DMS 273 (cell line): ENCODE results near the gene HARS2.
"Not testable (repeated sequence)": the region's sequence is repeated elsewhere in the genome, so short reads cannot be mapped to it uniquely, and the experiment has no call there.

Source experiments
- DNase-seq: peaks from one replicate; lab custom pipeline; 2025; ENCODE audit not compliant: unreplicated experiment; lab: John Stamatoyannopoulos, UW

The HARS2 gene

DNA sequence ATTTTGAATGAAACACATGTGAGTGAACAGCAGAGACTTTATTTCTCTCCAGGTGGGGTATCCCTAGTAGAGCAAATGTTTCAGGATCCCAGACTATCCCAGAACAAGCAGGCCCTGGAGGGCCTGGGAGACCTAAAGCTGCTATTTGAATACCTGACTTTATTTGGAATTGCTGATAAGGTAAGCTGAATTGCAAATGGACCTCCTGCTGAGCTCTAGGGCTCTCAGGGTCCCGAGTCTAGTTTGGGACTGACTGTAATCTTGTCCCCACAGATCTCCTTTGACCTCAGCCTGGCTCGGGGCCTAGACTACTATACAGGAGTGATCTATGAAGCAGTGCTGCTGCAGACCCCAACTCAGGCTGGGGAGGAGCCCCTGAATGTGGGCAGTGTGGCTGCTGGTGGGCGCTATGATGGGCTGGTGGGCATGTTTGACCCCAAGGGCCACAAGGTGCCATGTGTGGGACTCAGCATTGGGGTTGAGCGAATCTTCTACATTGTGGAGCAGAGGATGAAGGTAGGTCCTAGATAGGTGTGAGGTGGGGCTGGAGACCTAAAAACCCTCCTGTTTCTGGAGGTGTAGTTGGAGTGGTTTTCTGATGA, 5.7 kb downstream of the HARS2 start:
- no peak for DNase-seq

- peak; percentile 99 for DNase-seq
These were observed 9.2 kb downstream of the HARS2 start, which contains the start of gene ZMAT2 for GRCh38 chr5:140700177-140701144. Gene ZMAT2, plus strand, starts transcription at chr5:140700447. Its CDS starts 14 bp downstream, at chr5:140700461.

- DNase-seq, result no peak
These were observed 16.6 kb downstream of the HARS2 start for GRCh38 chr5:140707812-140708211.

DNA sequence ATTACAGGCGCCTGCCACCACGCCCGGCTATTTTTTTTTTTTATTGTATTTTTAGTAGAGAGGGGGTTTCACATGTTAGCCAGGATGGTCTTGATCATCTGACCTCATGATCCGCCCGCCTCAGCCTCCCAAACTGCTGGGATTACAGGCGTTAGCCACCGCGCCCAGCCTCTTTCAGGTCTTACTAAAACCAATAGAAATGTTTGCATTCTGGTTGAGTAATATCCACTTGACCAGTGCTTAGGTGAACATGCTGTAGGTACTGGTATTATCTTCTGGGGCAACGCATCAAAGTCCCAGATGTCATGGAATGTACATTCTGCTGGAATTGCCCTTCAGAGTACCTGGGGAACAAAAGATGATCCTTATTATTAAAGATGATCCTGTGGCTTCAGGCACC, 17.5 kb downstream of the HARS2 start:
- DNase-seq, result not testable (repeated sequence)

GRCh38 chr5:140710899-140711552, 19.8 kb downstream of the HARS2 start:
- DNase-seq, result peak; percentile 96

GRCh38 chr5:140711794-140712193, 20.5 kb downstream of the HARS2 start:
- DNase-seq, result no peak

DNA sequence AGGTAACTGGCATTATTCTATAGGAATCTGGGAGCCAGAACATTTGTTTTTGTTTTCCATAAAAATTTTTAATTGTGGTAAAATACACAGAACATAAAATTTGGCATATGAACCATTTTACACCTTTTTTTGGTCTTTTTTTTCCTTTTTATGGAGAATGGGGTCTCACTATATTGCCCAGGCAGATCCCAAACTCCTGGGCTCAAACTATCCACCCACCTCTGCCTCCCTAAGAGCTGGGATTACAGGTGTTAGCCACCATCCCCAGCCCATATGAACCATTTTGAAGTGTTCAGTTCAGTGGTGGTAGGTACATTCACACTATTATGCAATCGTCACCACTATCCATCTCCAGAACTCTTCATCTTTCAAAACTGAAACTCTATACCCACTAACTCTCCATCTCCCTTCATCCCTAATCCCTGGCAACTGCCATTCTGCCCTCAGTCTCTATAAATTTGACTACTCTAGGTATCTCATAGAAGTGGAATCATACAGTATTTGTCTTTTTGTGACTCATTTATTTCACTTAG, 22.4 kb downstream of the HARS2 start:
- DNase-seq, result no peak

GRCh38 chr5:140716238-140716637, 25.0 kb downstream of the HARS2 start:
- DNase-seq, result not testable (repeated sequence)

DNA sequence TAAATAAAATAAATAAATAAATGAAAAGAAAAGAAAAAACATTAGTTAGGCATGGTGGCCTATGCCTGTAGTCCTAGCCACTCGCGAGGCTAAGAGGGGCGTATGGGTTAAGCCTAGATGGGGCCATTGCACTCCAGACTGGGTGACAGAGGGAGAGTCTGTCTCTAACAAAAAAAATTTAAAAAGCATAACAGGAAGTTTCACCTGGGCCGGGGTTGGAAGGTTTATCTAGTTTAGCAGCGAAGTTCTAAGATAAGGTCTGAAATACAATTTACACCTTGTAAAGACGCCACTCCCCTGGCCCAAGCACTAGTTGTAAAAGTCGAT, 27.0 kb downstream of the HARS2 start:
- no peak for DNase-seq

DNA sequence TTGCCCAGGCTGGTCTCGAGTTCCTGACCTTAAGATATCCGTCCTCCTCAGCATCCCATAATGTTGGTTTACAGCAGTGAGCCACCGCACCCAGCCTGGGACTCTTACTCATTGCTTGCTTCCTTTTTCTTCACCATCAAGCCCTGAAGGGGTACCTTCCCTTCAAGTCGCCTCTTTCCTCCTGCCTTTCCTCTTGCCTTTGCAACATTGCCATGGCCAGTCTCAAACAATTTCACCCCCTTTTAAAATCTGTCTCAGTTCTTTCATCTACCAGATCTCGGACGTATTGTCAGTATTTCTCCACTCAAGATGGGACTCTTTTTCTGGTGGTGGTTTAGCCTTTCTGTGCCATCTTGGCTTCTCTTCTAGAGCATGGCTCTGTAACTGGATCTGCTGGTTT, 29.5 kb downstream of the HARS2 start:
- DNase-seq, result peak; percentile 32

DNA sequence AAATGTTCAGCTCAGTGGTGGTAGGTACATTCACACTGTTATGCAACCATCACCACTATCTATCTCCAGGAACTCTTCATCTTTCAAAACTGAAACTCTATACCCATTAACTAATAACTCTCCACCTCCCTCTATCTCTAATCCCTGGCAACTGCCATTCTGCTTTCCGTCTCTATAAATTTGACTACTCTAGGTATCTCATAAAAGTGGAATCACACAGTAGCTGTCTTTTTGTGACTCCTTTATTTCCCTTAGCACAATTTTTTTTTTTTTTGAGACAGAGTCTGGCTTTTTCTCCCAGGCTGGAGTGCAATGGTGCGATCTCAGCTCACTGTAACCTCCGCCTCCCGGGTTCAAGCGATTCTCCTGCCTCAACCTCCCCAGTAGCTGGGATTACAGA, 30.1 kb downstream of the HARS2 start:
- DNase-seq, result not testable (repeated sequence)

DNA sequence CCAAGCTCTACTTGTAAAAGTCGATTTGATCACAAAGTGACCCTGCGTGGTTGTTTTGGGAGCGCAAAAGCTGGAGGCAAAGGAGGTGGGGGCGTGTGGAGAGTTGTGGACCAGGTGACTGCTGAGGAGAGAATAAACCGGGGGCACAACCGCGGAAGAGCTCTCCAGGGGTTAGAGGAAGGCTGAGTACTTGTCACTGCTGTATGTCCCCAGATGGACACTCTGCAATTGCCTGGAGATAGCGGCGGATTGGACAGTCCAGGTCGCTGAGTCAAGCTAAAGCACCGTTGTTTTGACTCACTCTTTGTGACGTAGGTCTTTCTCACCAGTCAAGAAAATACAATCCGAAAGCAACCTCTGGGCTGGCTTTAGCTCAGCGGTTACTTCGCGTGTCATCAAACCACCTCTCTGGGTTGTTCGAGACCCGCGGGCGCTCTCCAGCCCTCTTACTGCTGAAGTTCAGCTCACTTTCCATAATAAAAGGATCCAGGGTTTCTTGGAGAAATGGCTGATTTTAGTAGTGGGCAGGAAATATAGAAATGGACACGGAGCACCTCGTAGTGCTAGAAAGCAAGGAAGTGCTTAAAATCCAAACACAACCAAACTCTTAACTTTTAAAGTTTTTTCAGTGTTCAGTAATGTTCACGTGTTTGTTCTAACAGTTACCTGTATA, 34.7 kb downstream of the HARS2 start:
- peak; percentile 97 for DNase-seq

DNA sequence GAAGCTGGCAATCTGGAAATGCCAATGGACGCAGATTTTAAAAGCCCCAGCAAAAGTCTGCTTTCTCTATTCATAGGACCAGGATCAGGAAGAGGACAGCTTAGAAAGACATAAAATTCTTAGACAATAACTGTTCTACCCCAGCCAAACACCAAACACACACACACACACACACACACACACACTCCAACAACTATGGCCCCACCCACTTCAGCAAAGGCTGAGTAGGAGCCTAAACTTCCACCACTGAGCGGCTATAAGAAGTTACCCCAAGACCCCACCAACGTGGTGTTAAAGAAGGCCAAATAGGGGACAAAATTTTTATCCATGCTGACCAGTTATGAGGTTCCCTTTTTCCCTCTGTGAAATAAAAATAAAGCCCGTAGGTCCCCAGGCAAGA, 41.8 kb downstream of the HARS2 start:
- no peak for DNase-seq

DNA sequence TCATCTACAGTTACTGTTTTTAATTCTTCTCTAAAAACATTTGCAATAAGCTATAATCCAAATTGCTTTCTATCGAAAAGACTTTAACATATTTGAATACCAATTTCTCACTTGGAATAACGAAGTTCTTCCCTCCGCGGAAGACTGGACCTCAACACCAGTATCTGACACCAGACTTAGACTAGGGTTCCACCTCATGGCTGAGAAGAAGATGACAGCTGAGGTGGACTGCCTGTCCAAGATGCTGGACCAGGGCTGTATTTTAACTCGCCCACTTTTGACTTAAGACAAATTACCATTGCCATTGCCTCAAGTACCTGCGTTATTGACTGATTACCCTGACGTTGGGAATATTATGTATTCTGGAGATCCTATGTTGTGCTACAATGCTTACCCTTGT, 43.1 kb downstream of the HARS2 start:
- peak; percentile 12 for DNase-seq

- no peak for DNase-seq
These were observed 46.2 kb downstream of the HARS2 start for GRCh38 chr5:140737486-140737885.

DNA sequence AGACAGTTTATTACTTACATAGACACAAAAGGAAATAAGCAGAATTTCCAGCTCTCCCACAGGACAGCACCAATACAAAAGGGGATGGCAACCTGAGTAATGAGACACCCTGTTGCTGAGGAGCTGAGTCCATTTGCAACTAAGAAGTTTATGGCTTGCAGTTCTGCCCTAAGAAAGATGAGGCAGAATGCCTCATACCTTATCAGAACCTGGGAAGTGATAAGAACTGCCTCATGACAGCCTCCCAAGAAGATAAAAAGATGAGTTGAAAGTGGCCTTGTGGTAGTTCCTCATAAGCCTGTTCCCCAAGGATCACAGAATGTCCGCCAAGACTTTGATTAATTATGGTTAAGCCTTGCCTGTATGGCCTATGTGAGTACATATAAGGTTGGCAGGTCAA, 50.7 kb downstream of the HARS2 start:
- no peak for DNase-seq
